Astrocyte of the spinal cord (primary cell): ENCODE data around the gene PKD2.

ENCODE experiments used
- DNase-seq: peaks from one replicate; pipeline ENCODE4 v3.0.0; 2011; ENCODE audit warnings: low read depth, low spot score
- H3K4me3 ChIP-seq: 2 replicates; pipeline ENCODE4 v1.5.1; 2011; ENCODE audit warnings: low read depth, mild to moderate bottlenecking, low read length, moderate library complexity
- CTCF ChIP-seq: IDR thresholded peaks from 2 replicates; pipeline ENCODE4 v1.5.1; 2012; ENCODE audit warnings: low read depth, mild to moderate bottlenecking, low read length, inconsistent platforms
- in situ Hi-C: cut with HindIII; loops from 2 replicates; pipeline ENCODE4 v1.10.0; 2017; ENCODE audit warnings: low sequenced_read_pairs

The PKD2 gene

DNA sequence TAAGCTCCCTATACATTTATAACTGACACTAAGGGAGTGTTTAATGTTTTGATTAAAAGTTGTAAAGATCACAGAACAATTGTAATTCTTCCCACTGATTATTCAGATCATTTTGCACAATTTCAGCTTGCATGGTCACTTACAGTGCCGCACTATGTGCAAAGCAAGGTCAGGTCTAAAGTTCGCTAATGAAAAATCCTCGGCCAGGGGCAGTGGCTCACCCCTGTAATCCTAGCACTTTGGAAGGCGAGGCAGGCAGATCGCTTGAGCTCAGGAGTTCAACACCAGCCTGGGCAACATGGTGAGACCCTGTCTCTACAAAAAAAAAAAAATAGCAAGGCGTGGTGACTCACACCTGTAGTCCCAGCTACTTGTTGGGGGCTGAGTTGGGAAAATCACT is 57.0 kb downstream of the PKD2 start:
- in situ Hi-C loops = no loop called here
- no peak overlapping the region for H3K4me3 ChIP-seq
- no peak for DNase-seq
- no peak for TF ChIP-seq CTCF

DNA sequence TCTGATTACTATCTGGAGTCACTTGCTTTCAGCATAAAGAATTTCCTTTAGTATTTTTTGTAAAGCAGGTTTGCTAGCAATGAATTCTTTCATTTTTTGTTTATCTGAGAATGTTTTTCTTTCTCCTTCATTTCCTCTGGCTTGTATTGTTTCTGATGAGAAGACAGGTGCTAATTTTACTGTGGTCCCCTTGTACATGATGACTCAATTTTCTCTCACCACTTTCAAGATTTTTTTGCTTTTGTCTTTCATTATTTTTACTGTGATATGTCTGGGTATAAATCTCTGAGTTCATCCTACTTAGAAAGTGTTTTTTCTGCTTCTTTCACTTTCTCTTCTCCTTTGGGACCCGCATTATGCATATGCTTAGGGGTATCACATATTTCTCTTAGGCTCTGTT is 62.6 kb downstream of the PKD2 start:
- no peak for TF ChIP-seq CTCF
- in situ Hi-C loops = no loop called here
- no peak for DNase-seq
- no peak overlapping the region for H3K4me3 ChIP-seq

- no peak overlapping the region for H3K4me3 ChIP-seq
- no peak for DNase-seq
- no peak for TF ChIP-seq CTCF
- in situ Hi-C loops = no loop called here
Observed at GRCh38 chr4:88075336-88075735, 67.9 kb downstream of the PKD2 start.

- peak; percentile 54 for DNase-seq
- H3K4me3 ChIP-seq = no peak overlapping the region
- in situ Hi-C loops = no loop called here
- TF ChIP-seq CTCF = no peak
Observed at GRCh38 chr4:88077911-88078524, 70.6 kb downstream of the PKD2 start.

- in situ Hi-C loops = no loop called here
- TF ChIP-seq CTCF = no peak
- no peak for DNase-seq
- H3K4me3 ChIP-seq = no peak overlapping the region
Observed at GRCh38 chr4:88078579-88078978, 71.1 kb downstream of the PKD2 start.

DNA sequence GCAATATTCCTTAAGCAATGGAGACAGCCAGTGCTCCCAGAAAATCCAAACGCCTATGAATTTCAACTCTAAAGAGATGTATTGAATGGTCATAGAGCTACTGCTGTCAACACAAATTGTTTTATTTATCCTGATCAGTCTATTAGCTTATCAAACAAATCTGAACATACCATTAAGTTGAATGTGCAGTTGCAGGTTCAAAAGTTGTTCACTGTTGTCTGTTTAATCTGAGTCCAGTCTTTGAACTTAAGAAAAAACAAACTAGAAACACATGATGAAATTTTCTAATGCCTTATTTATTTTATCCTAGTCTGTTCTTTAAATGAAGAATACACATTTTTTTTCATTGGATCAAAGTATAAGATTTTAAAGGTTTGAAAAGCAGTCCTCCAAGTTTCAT is 73.2 kb downstream of the PKD2 start:
- no peak for DNase-seq
- no peak overlapping the region for H3K4me3 ChIP-seq
- TF ChIP-seq CTCF = no peak
- in situ Hi-C loops = no loop called here

DNA sequence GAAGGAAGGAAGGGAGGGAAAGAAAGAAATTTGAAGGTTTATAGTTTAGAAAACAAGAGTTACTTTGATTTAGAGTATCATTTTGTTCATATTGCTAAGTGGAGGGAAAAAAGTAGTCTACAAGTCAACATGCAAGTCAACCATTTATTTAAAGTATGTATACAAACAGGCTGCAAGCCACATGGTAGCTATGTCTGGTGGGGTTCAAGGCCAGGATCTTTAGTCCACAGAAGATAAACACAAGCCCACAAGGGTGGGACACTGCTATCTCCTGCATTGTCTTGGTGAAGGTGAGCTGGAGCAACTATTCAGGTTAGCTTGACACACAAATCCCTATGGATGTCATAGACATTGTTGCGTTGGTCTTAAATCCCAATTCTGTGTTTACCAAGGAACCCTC is 79.6 kb downstream of the PKD2 start:
- in situ Hi-C loops = no loop called here
- no peak for TF ChIP-seq CTCF
- H3K4me3 ChIP-seq = no peak overlapping the region
- no peak for DNase-seq
